Medulla oblongata (tissue), 1 donor: ENCODE data around the gene CERS6.

Source experiments
- DNase-seq: peaks from one replicate; pipeline ENCODE4 v3.0.0-alpha.2; 2015; ENCODE audit errors: extremely low spot score

Gene CERS6

DNA sequence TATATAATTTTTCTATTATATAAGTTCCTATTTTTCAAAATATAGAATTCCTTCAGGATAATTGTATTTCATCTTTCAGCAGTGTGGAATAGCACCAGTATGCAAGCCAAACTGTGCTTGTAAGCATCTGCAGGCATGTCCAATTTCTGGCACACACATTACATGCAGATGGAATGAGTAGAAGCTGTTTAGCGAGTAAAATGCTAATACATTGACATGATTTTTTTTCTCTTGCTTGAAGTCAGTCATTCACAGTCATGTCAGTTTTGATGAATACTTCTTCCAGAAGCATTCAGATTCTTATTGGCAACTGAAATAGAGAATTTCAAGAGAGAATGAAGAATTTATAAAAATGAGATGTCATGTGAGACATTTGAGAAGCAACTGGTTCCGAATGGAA lies 109.4 kb downstream of the CERS6 start:
- no peak for DNase-seq

DNA sequence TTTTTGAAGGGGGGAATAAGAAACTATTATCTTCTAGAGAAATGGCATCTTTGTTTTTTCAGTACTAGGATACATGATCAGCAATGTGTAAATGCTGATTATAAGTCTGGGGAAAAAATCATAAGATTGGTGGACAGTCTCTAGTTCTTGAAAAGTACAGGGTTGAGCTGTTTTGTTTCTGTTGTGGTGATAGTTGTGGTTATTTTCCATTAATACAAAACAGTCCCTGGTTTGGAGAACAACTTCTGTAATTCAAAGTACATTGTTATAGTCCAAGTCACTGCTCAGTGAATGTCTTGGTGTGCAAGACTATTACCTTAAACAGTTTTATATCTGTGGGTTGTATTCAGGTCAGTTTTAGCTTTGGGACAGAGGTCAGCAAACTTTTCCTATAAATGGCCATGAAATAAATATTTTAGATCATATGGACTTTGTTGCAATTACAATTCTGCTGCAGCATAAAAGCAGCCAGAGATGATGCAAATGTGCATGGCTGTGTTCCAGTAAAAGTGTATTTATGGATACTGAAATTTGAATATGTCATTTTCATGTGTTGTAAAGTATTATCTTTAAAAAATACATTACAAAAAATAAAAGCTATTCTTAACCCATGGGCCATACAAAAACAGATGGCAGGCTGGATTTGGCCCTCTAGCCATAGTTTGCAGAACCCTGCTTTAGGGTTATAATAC lies 111.0 kb downstream of the CERS6 start:
- DNase-seq = no peak

DNA sequence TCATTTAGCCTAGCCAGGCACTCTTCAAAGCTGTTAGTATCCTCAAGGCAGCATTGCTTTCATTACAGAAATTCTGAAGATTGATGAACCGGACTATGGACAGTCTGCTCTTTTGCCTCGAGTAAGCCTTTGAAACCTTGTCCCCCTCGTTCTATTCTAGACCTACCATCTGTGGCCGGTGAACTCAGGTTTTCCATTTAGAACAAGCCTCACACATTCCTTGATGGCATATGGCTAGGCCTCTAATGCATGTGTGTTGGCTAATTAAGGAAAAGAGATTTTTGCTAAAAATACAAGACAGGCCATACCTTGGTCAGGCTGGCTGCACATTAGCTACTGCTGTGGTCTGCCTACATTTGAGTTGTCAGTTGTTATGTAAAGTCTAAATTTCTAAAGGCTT lies 111.8 kb downstream of the CERS6 start:
- DNase-seq = no peak

DNA sequence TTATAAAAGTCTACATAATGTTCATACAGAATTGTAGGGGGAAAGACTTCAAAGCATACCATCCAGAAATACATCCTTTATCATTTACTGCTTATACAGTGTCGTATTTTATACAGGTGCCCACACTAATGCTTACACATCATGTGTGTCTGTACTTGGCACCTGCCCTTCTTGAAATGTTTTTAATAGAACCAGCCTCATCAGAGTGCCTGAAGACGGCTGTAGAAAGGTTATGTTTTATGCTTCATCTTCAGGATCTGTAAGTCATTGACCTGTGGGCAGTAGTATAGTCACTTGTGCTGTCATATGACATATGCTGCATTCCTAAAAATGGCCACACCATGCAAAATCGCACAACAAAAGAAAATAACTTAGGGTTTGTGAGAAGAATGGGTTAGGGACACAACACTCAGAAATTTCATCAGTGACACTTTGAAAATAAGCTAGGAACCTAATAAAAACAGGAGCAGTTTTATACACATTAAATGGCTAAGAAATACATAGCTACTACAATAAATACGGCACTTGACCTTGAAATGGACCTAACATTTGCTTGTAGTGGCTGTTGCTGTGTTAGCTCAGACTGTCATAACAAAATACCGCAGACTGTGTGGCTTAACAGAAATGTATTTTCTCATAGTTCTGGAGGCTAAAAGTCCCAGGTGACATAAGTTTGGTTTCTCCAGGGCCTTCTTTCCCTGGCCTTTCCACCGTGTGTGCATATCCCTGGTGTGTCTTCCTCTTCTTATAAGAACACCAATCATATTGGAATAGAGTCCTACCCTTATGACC lies 112.6 kb downstream of the CERS6 start:
- no peak for DNase-seq

- DNase-seq = no peak
Measured at GRCh38 chr2:168571061-168571460, 115.0 kb downstream of the CERS6 start.

GRCh38 chr2:168573128-168573903 lies 117.2 kb downstream of the CERS6 start:
- DNase-seq = no peak

- DNase-seq = no peak
Measured at GRCh38 chr2:168574856-168575630, 119.0 kb downstream of the CERS6 start.

DNA sequence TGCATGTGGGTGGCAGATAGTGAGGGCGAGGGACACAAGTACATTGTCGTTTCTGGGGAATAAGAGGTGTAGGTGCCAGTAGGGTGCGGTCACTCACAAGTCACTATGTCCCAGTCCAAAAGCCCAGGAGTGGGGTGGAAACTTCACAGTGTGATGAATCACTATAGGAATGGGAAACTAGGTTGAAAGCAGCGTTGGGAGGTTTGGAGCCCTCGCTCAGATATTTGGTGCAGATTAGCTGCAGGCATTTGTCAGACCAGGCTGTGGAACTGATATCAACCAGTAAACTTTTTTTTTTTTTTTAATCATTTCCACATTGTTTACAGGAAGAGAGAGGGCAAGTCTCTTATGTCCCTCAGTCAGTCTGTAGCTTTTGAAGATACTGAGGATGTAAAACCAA lies 121.8 kb downstream of the CERS6 start:
- DNase-seq = no peak

DNA sequence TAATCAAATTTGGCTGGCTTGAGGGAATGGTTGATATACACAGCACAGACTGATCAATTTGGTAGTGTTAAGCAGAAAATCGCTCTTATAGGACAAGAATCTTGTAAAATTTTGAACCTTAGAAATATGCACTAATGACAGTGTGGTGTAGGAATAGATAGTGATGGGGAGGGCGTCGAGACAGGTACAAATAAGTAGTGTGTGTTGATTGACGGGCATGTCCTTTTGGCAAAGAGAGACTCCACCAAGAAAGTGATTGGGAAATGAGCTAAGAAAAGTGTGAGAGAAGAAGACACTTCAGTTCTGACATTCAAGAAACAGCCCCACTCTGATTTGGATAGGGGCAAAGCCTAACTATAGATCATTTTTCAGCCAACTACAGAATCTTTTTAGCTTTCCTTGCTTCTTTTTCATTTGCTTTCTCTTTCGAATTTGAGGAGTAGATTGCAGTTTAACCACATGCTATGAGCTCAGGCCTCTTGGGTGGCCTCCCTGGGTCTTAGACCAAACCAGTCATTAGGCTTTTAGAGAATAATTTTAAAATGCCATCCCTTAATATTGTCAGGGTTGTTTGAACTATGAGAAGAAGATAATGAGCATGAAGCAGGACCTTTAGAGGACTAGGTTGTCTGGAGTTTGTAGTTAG lies 127.1 kb downstream of the CERS6 start:
- no peak for DNase-seq

DNA sequence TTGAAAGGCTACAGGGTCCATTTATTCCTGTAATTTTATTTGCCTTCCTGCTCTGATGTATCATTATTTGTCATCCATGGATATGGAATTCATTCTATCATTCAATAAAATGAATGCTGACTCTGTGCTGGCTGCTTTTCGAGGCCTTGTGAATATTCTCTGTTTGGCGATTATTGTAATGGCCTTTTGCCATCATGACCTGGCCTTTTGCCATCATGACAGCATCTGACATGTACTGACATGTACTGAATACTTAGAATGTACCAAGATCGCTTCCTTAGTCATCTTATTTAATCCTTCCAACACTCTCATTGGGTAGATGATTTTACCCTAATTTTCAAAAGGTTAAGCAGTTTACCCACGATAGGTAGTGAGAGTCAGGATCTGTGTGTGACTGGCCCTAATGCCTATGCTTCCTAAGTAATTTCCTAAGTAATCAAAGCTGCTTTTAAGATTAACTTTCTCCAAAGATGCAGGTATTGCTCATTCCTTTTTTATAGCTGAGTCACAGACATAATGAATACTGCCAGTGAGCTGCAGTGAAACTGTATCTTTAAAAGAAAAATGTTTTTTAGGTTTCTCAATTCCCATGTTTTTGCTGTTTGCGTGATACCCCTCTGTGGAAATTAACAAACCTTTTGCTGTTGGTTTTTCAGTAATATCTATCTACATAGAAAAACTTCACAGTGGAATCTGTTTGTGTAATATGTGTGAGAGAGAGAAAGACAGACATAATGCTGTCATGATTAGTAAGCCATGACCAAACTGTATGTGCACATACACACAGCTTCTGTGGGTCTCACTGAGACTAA lies 127.8 kb downstream of the CERS6 start:
- no peak for DNase-seq

GRCh38 chr2:168584911-168585310 lies 128.8 kb downstream of the CERS6 start:
- DNase-seq = no peak

DNA sequence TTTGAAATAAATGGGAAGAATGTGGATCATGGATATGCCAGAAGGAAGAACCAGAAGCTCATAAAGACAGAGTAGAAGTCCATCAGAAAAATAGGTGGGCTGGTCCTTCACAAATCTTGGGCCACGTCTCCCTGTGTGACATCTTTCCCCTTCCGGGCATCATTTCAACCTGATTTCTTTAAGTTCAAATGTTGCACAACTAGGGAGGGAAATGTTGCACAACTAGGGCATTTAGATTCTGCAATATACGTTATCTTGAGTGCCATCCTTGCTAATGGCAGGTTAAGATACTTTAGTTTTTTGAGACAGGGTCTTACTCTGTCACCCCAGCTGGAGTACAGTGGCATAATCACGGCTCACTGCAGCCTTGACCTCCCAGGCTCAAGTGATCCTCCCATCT lies 129.6 kb downstream of the CERS6 start:
- DNase-seq = no peak

- DNase-seq = peak; percentile 78
Measured at GRCh38 chr2:168587307-168587706, 131.2 kb downstream of the CERS6 start.

DNA sequence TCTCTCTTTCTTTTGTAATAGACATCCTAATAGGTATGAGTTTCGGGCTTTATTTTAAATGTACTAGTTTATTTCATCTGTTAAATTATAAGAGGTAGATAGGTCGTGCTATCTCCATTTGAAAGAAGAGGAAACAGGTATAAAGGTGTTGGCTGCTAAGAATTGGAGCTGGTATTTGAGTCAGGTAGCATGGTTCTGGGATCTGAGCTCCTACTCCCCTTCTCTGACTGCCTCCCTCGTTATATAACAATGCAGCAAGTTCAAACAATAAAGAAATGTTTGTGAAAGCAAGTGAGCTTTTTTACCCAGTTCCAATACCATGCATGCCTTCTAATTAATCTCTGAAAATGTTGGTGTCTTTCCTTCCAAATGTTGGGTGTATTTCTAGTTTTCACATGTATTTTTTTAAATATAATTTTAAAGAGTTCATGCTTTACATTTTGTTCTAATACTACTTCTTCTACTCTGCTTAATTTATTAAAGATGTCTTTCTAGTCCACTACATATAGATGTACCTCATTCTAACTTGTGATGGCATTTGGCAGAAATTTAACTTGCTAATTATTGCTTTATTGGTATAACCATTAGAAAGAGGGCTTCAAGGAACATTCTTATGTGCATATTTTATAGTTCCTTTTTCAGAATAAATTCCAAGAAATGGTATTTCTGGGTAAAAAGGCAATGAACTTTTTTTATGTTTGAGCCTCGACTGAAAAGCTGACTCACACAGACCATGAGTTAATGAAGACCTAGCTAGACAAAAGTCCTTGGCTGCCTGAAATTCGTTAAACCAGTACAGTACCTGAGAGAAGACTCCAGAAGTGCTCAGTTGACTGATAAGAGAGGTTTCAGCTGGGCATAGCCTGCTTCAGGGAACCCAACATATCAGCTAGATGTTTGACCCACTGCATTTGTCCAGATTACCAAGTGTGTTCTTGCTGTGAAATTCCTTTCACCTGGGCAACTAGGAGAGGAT lies 133.5 kb downstream of the CERS6 start:
- no peak for DNase-seq

GRCh38 chr2:168592181-168592831 lies 136.2 kb downstream of the CERS6 start:
- DNase-seq = peak; percentile 43

GRCh38 chr2:168593713-168594112 lies 137.6 kb downstream of the CERS6 start:
- no peak for DNase-seq

DNA sequence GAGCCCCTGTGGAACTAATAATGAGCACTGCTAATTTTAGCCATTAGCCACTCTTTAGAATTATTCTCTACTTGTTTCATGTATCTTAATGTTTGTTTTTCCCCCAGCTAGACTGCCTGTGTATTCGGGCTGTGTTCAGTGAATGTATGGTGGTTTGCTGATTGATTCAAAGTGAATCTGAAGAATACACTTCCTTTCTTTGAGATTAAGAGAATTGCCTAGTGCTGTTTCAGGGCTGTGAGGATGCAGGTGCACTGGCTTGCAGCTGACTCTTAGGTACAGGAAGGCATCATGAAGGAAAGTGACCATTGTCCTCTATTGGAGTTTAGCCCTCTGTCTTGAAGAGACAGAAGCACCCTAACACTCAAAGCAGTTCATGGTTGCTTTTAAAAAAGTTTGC lies 138.7 kb downstream of the CERS6 start:
- DNase-seq = no peak

GRCh38 chr2:168596881-168597655 lies 141.0 kb downstream of the CERS6 start:
- no peak for DNase-seq
